ENCODE measurements around the gene ABLIM3. TPM values are rescaled to one million over a fixed set of nuclear protein-coding genes. Genes with fewer than 3 reads are reported as not detected.

The ABLIM3 gene
- total RNA-seq, 2 experiments from 2014 or later: not detected

GRCh38 chr5:149126906-149127305 lies 14.4 kb upstream of the ABLIM3 start:
- no peaks in the 10 kb centered on the region for H3K36me3 Mint-ChIP-seq (ENCODE audit: low read depth)
- intact Hi-C loops (cut with micrococcal nuclease): no loop called here
- ChIA-PET CTCF (interaction anchor here (0.9 to 5.2 kb wide), 3 partner anchors 13 to 396 kb away, joined by 3 to 25 read pairs (median 4); no protein-coding TSS in a partner anchor), POLR2A (interaction anchor here (0.6 kb wide), 1 partner anchor 74 kb away, joined by 3 read pairs; no protein-coding TSS in a partner anchor)
- no peak for TF ChIP-seq CTCF (IDR thresholded peaks at IDR 0.05)
- H3K4me1 Mint-ChIP-seq (ENCODE audit: low read depth): no peaks in the 10 kb centered on the region
- no peak overlapping the region for H3K27ac Mint-ChIP-seq
- H3K4me3 Mint-ChIP-seq: no peak overlapping the region
- peaks cover 8% of the 10 kb centered on the region for H3K27me3 Mint-ChIP-seq
- ATAC-seq: no peak
- DNase-seq: no peak
- H3K9me3 Mint-ChIP-seq: no peaks in the 10 kb centered on the region

GRCh38 chr5:149127394-149127955 lies 13.8 kb upstream of the ABLIM3 start:
- ATAC-seq (no peak), DNase-seq (no peak)
- H3K27me3 Mint-ChIP-seq: peaks cover 8% of the 10 kb centered on the region
- intact Hi-C loops (cut with micrococcal nuclease): no loop called here
- no peak overlapping the region for H3K27ac Mint-ChIP-seq
- no peak overlapping the region for H3K4me3 Mint-ChIP-seq
- H3K4me1 Mint-ChIP-seq (ENCODE audit: low read depth): no peaks in the 10 kb centered on the region
- no peaks in the 10 kb centered on the region for H3K9me3 Mint-ChIP-seq
- CTCF ChIA-PET: interaction anchor here (0.9 to 5.2 kb wide), 3 partner anchors 13 to 397 kb away, joined by 3 to 25 read pairs (median 4); no protein-coding TSS in a partner anchor
- POLR2A ChIA-PET: no interaction called here
- no peaks in the 10 kb centered on the region for H3K36me3 Mint-ChIP-seq (ENCODE audit: low read depth)
- no peak for TF ChIP-seq CTCF (IDR thresholded peaks at IDR 0.05)

- TF ChIP-seq CTCF (IDR thresholded peaks at IDR 0.05): peak; percentile 80
- H3K27ac Mint-ChIP-seq: no peak overlapping the region
- intact Hi-C loops (cut with micrococcal nuclease): no loop called here
- no peaks in the 10 kb centered on the region for H3K9me3 Mint-ChIP-seq
- POLR2A ChIA-PET: no interaction called here
- DNase-seq (peak; percentile 34), ATAC-seq (peak; percentile 69)
- no peak overlapping the region for H3K4me3 Mint-ChIP-seq
- CTCF ChIA-PET: no interaction called here
- H3K4me1 Mint-ChIP-seq (ENCODE audit: low read depth): no peaks in the 10 kb centered on the region
- H3K27me3 Mint-ChIP-seq: peaks cover 8% of the 10 kb centered on the region
- no peaks in the 10 kb centered on the region for H3K36me3 Mint-ChIP-seq (ENCODE audit: low read depth)
Observed at GRCh38 chr5:149128023-149128875, 13.0 kb upstream of the ABLIM3 start.

GRCh38 chr5:149129181-149129580 lies 12.1 kb upstream of the ABLIM3 start:
- ATAC-seq (no peak), DNase-seq (no peak)
- Mint-ChIP-seq H3K36me3 (ENCODE audit: low read depth) (no peaks in the 10 kb centered on the region), H3K27me3 (peaks cover 10% of the 10 kb centered on the region), H3K4me1 (ENCODE audit: low read depth) (no peaks in the 10 kb centered on the region), H3K4me3 (no peak overlapping the region), H3K9me3 (no peaks in the 10 kb centered on the region), H3K27ac (no peak overlapping the region)
- CTCF ChIA-PET: no interaction called here
- intact Hi-C loops (cut with micrococcal nuclease): no loop called here
- POLR2A ChIA-PET: no interaction called here
- TF ChIP-seq CTCF (IDR thresholded peaks at IDR 0.05): no peak
